HFF-Myc (cell line): Measurements from ENCODE around the gene KLHL35.

ENCODE experiments used
- DNase-seq: peaks from one replicate; pipeline ENCODE4 v3.0.0-alpha.2; 2011; ENCODE audit warnings: low read depth; ENCODE audit errors: extremely low read depth
- H3K4me3 ChIP-seq: replicated peaks from 2 replicates; pipeline ENCODE4 v1.5.1; 2011; ENCODE audit warnings: low read depth, mild to moderate bottlenecking, control low read depth, low read length
- CTCF ChIP-seq: IDR thresholded peaks from 2 replicates; pipeline ENCODE4 v1.5.1; 2012; ENCODE audit warnings: mild to moderate bottlenecking, low read depth, low read length, control low read depth; ENCODE audit errors: missing control alignments

Gene KLHL35

GRCh38 chr11:75376175-75376574 is 56.8 kb downstream of the KLHL35 start:
- no peak for DNase-seq
- no peak overlapping the region for H3K4me3 ChIP-seq
- TF ChIP-seq CTCF, result no peak

GRCh38 chr11:75375626-75376025 is 57.4 kb downstream of the KLHL35 start:
- H3K4me3 ChIP-seq, result no peak overlapping the region
- DNase-seq, result no peak
- no peak for TF ChIP-seq CTCF

GRCh38 chr11:75374646-75375045 is 58.4 kb downstream of the KLHL35 start:
- no peak for TF ChIP-seq CTCF
- no peak overlapping the region for H3K4me3 ChIP-seq
- DNase-seq, result no peak

- no peak for DNase-seq
- H3K4me3 ChIP-seq, result no peak overlapping the region
- TF ChIP-seq CTCF, result no peak
These were observed 59.8 kb downstream of the KLHL35 start for GRCh38 chr11:75373201-75373600.
